Stimulated activated CD8-positive, alpha-beta memory T cell treated with anti-CD3 and anti-CD28 coated beads, Interleukin-12 subunit alpha, Interleukin-12 subunit beta, amount 100 ng/mL, for 1 hour (primary cell): ENCODE results near the gene CASR.
"Not testable (repeated sequence)": the region's sequence is repeated elsewhere in the genome, so short reads cannot be mapped to it uniquely, and the experiment has no call there.

Experiments used
- DNase-seq: peaks from one replicate; pipeline ENCODE4 v3.0.0-alpha.2; 2020; ENCODE audit warnings: low read depth

Gene CASR, protein sequence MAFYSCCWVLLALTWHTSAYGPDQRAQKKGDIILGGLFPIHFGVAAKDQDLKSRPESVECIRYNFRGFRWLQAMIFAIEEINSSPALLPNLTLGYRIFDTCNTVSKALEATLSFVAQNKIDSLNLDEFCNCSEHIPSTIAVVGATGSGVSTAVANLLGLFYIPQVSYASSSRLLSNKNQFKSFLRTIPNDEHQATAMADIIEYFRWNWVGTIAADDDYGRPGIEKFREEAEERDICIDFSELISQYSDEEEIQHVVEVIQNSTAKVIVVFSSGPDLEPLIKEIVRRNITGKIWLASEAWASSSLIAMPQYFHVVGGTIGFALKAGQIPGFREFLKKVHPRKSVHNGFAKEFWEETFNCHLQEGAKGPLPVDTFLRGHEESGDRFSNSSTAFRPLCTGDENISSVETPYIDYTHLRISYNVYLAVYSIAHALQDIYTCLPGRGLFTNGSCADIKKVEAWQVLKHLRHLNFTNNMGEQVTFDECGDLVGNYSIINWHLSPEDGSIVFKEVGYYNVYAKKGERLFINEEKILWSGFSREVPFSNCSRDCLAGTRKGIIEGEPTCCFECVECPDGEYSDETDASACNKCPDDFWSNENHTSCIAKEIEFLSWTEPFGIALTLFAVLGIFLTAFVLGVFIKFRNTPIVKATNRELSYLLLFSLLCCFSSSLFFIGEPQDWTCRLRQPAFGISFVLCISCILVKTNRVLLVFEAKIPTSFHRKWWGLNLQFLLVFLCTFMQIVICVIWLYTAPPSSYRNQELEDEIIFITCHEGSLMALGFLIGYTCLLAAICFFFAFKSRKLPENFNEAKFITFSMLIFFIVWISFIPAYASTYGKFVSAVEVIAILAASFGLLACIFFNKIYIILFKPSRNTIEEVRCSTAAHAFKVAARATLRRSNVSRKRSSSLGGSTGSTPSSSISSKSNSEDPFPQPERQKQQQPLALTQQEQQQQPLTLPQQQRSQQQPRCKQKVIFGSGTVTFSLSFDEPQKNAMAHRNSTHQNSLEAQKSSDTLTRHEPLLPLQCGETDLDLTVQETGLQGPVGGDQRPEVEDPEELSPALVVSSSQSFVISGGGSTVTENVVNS

DNA sequence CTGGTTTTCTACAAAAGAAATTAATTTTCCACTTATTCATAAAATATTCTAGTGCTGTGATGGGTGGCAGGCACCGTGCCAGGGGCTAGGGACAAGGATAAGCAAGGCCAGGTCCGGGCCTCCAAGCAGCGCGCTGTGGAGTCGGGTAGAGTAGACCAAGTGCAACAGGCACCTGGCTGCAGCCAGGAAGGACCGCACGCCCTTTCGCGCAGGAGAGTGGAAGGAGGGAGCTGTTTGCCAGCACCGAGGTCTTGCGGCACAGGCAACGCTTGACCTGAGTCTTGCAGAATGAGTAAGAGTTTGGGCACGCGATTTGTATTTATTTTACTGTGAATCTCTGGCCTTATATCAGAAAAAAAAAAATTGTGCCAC lies at the start of gene CASR:
TSS of gene CASR (plus strand) at position 148 of the 372 bp plus-strand sequence. CDS start 70,522 bp downstream, outside the sequence.
- DNase-seq, result no peak

DNA sequence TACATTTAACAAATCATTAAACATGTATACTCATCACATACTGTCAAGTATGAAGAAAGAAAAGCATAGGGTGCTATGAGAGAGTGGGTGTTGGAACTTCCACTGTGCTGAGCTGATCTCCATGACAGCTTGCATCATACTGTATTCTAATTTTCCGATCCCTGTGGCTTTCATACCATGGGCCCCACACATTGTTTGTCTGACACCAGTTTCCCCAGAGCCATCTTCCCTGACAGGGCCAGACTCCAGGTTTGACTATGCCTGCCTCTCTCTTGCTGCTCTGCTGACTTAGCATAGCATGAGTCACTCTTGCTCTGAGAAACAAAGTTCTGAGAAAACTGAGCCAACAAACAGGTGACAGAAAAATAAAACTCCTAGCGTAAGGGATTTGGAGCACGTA lies 37.0 kb upstream of the CASR start:
- no peak for DNase-seq

DNA sequence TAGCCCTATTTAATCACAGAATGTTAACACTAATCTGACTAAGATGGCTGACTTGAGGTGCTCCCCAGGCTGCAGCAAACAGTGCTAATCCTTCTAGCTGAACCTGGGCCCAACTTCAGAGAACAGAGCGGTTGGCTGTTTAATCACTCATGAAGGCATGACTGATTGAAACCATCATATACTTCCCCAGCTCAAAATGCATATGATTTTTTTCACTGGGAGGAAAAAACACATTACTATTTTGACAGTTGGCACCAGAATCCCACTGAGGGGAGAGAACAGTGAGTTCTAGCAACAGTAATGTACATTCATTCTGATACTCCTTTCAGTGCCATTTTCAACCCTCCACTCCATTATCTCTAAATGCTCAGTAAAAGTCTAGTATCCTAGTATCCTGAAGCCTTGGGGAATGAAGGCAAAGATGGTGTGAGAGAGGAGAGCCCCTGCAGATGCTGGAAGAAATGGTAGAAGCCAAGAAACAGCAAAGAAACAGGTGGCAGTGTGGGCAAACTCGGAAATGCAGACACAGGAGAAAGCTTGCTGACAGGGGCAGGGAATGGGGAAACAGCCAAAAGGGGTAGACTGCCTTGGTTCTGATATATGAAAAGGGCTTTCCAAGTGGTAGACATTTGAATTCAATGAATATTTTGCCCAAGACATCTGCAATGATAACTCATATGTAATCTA lies 34.4 kb upstream of the CASR start:
- no peak for DNase-seq

DNA sequence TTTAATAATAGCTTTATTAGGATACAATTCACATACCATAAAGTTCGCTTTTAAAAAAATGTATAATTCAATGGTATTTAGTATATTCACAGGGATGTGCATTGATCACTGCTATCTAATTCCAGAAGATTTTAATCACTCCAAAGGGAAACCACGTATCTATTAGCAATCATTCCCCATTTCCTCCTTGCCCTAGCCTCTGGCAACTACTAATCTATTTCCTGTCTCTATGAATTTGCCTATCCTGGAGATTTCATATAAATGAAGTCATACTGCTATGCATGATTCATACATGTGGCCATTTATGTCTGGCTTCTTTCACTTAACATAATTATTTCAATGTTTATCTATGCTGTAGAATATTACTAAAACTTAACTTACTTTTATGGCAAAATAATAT lies 32.0 kb upstream of the CASR start:
- no peak for DNase-seq

DNA sequence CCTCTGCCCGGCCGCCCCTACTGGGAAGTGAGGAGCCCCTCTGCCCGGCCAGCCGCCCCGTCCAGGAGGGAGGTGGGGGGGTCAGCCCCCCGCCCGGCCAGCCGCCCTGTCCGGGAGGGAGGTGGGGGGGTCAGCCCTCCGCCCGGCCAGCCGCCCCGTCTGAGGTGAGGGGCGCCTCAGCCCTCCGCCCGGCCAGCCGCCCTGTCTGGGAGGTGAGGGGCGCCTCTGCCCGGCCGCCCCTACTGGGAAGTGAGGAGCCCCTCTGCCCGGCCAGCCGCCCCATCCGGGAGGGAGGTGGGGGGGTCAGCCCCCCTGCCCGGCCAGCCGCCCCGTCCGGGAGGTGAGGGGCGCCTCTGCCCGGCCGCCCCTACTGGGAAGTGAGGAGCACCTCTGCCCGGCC lies 18.5 kb upstream of the CASR start:
- DNase-seq, result not testable (repeated sequence)

DNA sequence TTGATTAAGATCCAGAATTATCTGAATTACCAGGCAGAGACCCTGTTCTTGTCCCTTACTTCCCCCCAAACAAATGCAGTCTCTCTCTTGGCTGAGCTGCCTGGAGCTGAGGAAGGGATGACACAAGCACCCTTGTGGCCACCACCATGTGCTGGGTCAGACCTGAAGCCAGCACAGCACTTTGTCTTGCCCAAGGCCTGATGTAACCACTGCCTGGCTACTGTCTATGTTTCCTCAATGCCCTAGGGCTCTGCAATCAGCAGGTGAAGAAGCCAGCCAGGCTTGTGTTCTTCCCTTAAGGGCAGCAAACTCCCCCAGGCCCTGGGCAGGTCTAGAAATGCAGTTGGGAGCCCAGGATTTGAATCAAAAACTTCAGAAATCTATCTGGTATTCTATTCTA lies 15.8 kb upstream of the CASR start:
- no peak for DNase-seq

DNA sequence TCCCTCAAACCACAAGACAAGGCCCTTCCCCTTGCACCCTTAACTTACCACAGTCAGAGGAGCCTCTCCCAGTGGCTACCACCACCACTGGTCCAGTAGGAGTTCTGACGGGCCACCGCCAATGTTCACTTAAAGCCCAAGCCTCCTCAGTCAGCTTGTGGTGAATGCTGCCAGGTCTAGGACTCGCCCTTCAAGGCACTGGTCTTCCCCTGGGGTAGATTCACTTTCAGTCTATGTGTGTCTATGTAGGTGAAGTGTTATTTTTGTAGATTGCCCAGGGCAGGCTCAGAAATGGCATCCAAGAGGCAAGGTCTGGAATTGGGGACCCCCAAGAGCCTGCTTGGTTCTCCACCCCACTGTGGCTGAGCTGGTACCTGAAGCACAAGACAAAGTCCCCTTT lies 15.4 kb upstream of the CASR start:
- no peak for DNase-seq

DNA sequence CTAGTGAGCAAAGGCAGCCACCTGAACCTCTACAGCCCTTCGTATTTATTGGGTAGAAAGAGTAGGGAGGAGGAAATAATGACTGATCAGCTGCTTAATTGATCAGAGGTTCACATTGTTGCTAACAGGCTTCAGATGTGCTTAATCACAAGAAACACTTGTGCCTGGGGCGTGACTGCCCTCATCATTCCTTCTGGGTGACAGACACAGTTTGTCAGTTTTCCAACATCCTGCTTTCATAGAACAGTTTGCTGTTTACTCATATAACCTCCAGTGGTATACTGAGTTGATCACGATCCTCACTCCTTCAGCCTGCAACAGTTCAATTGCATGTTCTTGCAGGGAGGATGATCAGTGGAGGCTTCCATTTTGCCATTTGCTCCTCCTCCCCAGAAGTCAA lies 13.6 kb upstream of the CASR start:
- DNase-seq, result no peak

DNA sequence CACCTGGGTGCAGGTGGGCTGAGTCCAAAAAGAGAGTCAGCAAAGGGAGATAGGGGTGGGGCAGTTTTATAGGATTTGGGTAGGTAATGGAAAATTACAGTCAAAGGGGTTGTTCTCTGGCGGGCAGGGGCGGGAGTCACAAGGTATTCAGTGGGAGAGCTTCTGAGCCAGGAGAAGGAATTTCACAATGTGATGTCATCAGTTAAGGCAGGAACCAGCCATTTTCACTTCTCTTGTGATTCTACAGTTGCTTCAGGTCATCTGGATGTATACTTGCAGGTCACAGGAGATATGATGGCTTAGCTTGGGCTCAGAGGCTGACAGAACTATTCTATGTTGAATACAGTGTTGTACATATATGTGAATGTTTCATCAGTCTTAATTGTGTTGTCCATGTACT lies 12.1 kb upstream of the CASR start:
- DNase-seq, result not testable (repeated sequence)

DNA sequence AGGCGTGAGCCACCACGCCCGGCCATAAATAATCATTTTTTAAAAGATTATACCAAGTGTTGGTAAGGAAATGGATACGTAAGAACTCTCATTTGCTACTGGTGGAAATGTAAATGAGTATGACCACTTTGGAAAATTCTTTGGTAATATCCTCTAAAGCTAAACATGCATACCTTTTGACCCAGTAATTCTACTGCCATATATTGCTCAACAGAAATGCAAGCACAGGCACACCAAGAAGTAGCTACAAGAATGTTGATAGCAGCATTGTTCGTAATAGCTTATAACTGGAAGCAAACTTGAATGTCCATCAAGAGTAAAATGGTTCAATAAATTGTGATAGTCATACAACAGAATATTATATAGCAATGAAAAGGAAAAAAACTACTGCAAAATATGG lies 4.8 kb upstream of the CASR start:
- no peak for DNase-seq

DNA sequence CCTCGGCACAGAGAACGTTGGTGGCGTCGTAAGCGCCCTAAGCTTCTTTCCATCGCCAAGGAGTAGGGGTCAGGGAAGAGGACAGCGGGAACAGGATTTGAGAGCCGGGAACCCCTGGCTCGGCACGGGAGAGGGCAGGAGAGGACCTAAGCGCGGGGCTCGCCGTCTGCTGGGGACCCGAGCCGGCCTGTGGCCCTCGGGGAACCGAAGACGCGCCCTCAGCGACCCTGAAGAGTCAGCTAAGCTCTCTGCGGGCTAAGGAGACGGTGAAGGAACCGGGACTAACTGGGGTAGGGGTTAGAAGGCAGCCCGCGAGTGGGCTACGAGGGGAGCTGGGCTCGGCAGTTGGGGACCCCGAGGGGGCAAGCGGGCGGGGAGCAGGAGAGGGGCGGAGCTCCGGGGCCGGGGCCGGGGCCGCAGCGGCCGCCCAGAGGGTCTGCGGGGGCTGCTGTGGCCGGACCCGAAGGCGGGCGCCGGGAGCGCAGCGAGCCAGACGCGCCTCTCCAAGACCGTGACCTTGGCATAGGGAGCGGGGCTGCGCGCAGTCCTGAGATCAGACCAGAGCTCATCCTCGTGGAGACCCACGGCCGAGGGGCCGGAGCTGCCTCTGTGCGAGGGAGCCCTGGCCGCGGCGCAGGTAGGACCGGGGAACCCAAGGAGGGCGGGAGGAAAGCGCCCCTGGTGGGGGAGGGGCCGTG lies 574 bp downstream of the CASR start:
- DNase-seq, result no peak

DNA sequence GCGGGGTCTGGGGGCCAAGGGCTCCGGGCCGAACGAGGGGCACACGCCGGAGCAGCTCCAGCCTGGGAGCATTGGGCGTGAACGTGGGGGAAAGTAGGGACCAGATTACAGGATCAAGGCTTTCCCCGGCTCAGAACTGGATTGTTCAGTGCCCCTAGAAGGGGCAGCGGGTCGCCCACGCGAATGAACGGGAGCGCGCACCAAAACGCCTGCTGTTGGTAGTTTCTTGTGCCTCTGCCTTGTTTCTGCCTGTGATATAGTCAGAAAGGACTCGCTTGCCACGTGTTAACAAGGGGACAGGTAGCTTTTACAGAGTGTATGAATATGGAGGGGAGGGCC lies 1.1 kb downstream of the CASR start:
- DNase-seq, result no peak

DNA sequence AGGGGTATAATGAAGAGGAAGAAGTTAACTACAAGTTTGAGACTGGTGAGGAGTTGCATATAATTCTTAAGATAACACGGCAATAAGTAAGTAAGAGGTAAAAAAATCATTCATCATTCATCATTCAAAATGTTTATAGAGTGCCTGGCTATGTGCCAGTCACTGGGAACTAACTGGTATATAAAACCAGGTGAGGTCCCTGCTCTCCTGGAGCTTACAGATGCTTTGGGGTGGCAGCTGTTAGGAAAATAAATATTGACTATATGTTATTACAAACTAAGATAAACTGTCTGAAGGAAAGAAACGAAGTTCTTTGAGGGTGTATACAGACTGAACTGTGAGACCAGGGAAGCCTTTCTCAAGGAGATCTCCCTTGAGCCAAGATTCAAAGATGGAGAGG lies 2.9 kb downstream of the CASR start:
- DNase-seq, result no peak

DNA sequence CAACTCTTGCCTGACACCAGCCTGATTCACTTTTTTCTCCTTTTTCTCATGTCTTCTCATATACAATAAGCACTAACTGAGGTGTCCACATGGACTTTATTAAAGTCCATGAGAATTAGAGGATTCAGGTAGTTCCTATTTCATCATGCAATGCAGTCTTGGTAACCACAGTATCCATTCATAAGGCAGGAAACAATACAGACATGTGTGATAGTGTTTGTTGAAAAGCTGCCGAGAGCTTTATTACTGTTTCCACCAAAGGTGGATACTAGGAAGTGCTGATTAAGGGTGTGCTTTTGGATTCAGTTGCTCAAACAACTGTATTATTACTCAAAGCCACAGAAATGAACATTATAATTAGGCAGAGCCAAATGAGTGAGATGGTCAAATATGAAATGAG lies 5.3 kb downstream of the CASR start:
- DNase-seq, result no peak

DNA sequence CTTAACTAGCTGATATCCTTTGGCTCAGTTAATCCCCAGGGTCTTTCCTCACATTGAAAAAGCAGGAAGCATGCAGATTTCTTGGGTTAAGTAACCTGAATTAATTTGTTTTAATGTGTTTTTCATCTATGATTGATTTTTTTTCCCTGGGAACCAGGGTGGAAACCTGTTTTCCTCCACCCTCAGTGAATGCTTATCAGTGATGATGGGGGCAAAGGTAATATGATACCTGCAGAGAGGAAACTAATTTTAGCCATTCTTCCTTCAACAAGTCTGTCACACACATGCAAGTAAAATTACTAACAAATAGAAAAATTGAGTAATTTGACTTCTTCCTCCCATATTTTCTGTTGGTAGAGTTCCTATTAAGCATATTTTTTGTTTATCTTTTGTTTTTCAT lies 5.9 kb downstream of the CASR start:
- DNase-seq, result no peak

DNA sequence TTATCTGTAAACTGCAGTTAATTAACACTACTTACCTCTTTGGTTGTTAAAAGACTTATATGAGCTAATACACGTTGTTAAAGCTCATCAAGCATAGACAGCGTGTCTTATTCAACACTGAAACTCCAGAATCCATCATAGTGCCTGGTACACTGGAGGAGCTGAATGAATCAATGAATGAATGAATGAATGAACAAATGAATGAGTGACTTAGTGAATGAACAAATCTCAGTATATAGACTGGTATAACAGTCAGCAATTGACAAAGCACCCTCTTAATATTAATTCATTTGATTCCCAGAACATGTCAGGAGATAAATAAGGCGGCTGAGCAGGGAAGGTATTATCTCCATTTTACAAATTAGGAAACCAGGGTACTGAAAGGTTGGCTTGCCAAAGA lies 7.1 kb downstream of the CASR start:
- no peak for DNase-seq

DNA sequence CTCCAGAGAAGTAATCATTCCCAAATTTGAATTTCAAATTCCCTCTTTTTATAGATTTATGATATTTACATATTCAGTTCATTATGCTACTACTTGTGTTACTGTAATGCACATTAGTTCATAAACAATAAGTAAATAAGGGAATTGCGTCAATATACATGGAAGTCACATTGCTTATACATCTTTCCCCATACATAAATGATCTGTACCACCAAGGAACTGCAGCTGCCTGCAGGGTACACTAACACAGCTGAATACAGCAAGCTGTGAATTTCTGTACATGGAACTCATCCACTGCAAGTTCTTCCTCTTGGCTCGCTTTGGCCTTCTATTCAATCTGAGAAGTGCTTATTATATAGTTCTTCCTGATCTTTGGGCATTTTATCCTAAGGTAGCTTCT lies 15.5 kb downstream of the CASR start:
- no peak for DNase-seq

DNA sequence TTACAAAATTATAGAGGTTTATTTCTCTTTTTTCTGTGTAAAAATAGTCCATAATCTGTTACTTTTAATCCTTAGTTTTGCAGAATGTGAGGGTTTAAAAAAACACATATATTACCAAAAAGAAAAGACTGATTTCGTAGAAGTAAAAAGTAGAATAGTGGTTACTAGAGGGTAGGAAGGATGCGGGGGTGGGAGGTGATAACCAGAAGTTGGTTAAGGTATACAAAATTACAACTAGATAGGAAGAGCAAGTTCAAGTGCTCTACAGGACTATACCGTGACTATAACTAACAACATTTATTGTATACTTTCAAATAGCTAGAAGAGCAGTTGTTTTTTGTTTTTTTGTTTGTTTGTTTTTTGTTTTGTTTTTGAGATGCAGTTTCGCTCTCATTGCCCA lies 16.1 kb downstream of the CASR start:
- DNase-seq, result no peak

DNA sequence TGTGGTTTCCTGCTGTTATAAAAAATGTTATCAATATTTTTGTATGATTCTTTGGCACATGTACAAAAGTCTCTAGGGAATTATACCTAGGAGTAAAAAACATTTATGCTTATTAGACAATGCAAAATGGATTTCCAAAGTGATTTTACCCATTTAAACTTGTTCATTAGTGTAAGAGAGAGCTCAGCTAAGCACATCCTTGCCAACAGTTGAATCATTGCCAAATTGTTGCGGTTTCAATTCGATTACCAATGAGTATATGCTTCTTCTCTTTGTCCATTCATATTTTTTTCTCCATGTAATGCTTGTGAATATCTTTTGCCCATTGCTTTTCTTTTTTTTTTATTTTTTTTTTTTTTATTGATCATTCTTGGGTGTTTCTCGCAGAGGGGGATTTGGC lies 17.2 kb downstream of the CASR start:
- DNase-seq, result no peak

DNA sequence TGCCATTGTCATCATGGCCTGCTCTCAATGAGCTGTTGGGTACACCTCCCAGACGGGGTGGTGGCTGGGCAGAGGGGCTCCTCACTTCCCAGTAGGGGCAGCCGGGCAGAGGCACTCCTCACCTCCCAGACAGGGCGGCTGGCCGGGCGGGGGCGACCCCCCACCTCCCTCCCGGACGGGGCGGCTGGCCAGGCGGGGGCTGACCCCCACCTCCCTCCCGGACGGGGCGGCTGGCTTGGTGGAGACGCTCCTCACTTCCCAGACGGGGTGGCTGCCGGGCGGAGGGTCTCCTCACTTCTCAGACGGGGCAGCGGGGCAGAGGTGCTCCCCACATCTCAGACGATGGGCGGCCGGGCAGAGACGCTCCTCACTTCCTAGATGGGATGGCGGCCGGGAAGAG lies 18.0 kb downstream of the CASR start:
- not testable (repeated sequence) for DNase-seq

DNA sequence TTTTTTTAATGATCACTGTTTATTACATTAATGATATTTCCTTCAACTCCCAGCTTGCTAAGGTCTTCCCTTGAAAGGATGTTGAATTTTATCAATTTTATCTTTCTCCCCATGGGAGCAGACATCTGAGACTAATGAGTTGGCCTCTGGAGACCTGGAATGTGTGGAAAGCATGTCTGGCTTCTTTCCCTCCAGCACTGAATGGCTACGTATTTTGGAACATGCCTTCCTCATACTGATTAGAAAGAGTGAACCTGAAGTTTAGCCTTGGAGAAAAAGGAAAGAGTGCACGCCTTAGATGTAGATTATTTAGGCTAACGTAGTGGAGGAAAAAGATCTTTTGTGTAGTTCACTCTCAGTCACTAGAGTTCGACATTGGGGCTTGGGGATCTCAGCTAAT lies 25.1 kb downstream of the CASR start:
- DNase-seq, result no peak

DNA sequence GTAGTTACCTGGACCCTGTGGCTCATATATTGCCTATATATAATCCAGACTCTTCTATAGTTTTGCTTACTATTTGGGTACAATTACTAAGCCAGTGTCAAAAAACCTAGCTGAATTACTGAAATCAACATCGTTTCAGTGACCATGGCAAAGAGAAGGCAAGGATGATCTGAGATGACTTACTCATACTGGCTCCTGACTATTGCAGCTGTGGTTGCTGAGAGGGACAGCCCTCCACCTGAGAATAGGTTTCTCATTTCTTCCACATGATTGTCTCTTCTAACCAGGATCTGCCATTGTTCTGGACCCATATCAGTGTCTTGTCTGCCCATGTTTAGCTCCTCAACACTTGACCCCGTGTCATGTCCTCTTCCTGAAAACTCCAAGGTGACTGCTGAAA lies 30.2 kb downstream of the CASR start:
- no peak for DNase-seq
